HCT116 (cell line): ENCODE measurements around the gene C11orf91. TPM values are rescaled to one million over a fixed set of nuclear protein-coding genes. Genes with fewer than 3 reads are reported as not detected.

ENCODE experiments used
- ATAC-seq: fragments of 200-7000 bp; cut with Tn5 transposase; 2 replicates; pipeline ENCODE4 v1.9.1; 2020; ENCODE audit warnings: mild to moderate bottlenecking, moderate library complexity
- BruUV-seq: library from RNA; stranded (reverse); fragments of 400-500 nt; replicated peaks from 2 replicates; lab custom pipeline; 2021; lab: Mats Ljungman, UMichigan
- CTCF ChIA-PET: fragments of 300-600 bp; sonication (Branson Sonifier 250); formaldehyde crosslinking; loops from one replicate; lab custom pipeline; 2021; ENCODE audit warnings: antibody characterized with exemption; lab: Charles Lee
- POLR2A ChIA-PET: fragments of 300-600, 350-600 bp; sonication (Branson Sonifier 250); formaldehyde crosslinking; loops from one replicate; lab custom pipeline; 2021; ENCODE audit warnings: antibody characterized with exemption; lab: Charles Lee
- RAD21 ChIA-PET, 2 experiments: fragments of 300-600 bp; sonication (Branson Sonifier 250); formaldehyde crosslinking; loops; one replicate each; lab custom pipeline; 2023; ENCODE audit warnings: low total read pairs in 2 of 2; ENCODE audit not compliant: uncharacterized antibody in 2 of 2, unreplicated experiment in 2 of 2, low non-redundant PET in 1 of 2; lab: Charles Lee
- DNase-seq: peaks from one replicate; pipeline ENCODE4 v3.0.0-alpha.2; 2010; ENCODE audit warnings: low read depth, low spot score
- H2AFZ ChIP-seq: fragments of 200-600 bp; shearing (Covaris generic), sonication (generic); 2 replicates; pipeline ENCODE4 v1.6.1; 2017; ENCODE audit warnings: low read depth, mixed run types, mixed read lengths, antibody characterized with exemption, low read length; ENCODE audit not compliant: poor library complexity, severe bottlenecking
- H3K27ac ChIP-seq: 2 replicates; pipeline ENCODE4 v1.5.1; 2012; ENCODE audit warnings: low read depth, low read length
- H3K27me3 ChIP-seq: fragments of 200-600 bp; sonication (generic); 2 replicates; pipeline ENCODE4 v1.6.1; 2016; ENCODE audit warnings: mixed run types, low read length, mixed read lengths; ENCODE audit not compliant: insufficient read depth
- H3K36me3 ChIP-seq, 2 experiments: fragments of 200-500 bp in 1 of 2; fragments of 200-600 bp in 1 of 2; sonication (Bioruptor generic) in 1 of 2; sonication (generic) in 1 of 2; 2 replicates each; pipeline versions ENCODE4 v1.5.1 to v1.6.1; 2014 to 2016; ENCODE audit warnings: low read length in 2 of 2, inconsistent platforms in 1 of 2, mixed read lengths in 1 of 2, mixed run types in 1 of 2; ENCODE audit not compliant: insufficient read depth in 2 of 2, control insufficient read depth in 1 of 2
- H3K4me1 ChIP-seq, 2 experiments: fragments of 200-600 bp in 1 of 2; sonication (generic) in 1 of 2; 2 replicates each; pipeline versions ENCODE4 v1.5.1 to v1.6.1; 2012 to 2017; ENCODE audit warnings: low read length in 2 of 2, inconsistent platforms in 1 of 2, mild to moderate bottlenecking in 1 of 2, mixed read lengths in 1 of 2, mixed run types in 1 of 2, moderate library complexity in 1 of 2; ENCODE audit not compliant: insufficient read depth in 2 of 2, control insufficient read depth in 1 of 2
- H3K4me2 ChIP-seq: fragments of 200-600 bp; sonication (generic); 2 replicates; pipeline ENCODE4 v1.6.1; 2017; ENCODE audit warnings: mixed run types, low read length, mixed read lengths
- H3K4me3 ChIP-seq, 2 experiments: fragments of 200-600 bp in 1 of 2; sonication (generic) in 1 of 2; replicated peaks in 1 of 2; 2 replicates each; pipeline ENCODE4 v1.5.1; 2011 to 2016; ENCODE audit warnings: low read length in 2 of 2, control low read depth in 1 of 2, low read depth in 1 of 2, mild to moderate bottlenecking in 1 of 2, mixed read lengths in 1 of 2, mixed run types in 1 of 2
- H3K79me2 ChIP-seq: fragments of 200-600 bp; sonication (generic); 2 replicates; pipeline ENCODE4 v1.6.1; 2017; ENCODE audit warnings: mild to moderate bottlenecking, mixed run types, low read length, moderate library complexity, mixed read lengths; ENCODE audit not compliant: insufficient read depth
- H3K9ac ChIP-seq: fragments of 200-600 bp; sonication (generic); 2 replicates; pipeline ENCODE4 v1.6.1; 2016; ENCODE audit warnings: low read length, mixed read lengths
- H3K9me2 ChIP-seq: fragments of 200-600 bp; sonication (generic), shearing (Covaris generic); 2 replicates; pipeline ENCODE4 v1.6.1; 2017; ENCODE audit warnings: mixed run types, mild to moderate bottlenecking, moderate library complexity; ENCODE audit not compliant: insufficient read depth
- H3K9me3 ChIP-seq, 2 experiments: fragments of 200-500 bp in 1 of 2; fragments of 200-600 bp in 1 of 2; sonication (Bioruptor generic) in 1 of 2; sonication (generic) in 1 of 2; 2 replicates each; pipeline ENCODE4 v1.6.1; 2014 to 2017; ENCODE audit warnings: low read length in 2 of 2, mixed read lengths in 2 of 2, inconsistent platforms in 1 of 2, low read depth in 1 of 2, mild to moderate bottlenecking in 1 of 2, mixed run types in 1 of 2, moderate library complexity in 1 of 2; ENCODE audit not compliant: control insufficient read depth in 1 of 2, insufficient read depth in 1 of 2
- H4K20me1 ChIP-seq: fragments of 200-600 bp; sonication (generic), shearing (Covaris generic); 2 replicates; pipeline ENCODE4 v1.6.1; 2017; ENCODE audit warnings: mixed run types, mild to moderate bottlenecking, moderate library complexity; ENCODE audit not compliant: insufficient read depth
- ATF3 ChIP-seq: IDR thresholded peaks from 2 replicates; pipeline ENCODE4 v1.6.1; 2012
- CBX3 ChIP-seq: IDR thresholded peaks from 2 replicates; pipeline ENCODE4 v1.6.1; 2012; ENCODE audit warnings: low read depth
- CTCF ChIP-seq, 3 experiments: fragments of 200-600 bp in 1 of 3; sonication (generic) in 1 of 3; IDR thresholded peaks in 2 of 3; conservative IDR thresholded peaks in 1 of 3; 2 replicates each; pipeline ENCODE4 v1.5.1; 2012 to 2017; ENCODE audit warnings: low read depth in 2 of 3, low read length in 2 of 3, antibody characterized with exemption in 1 of 3, borderline replicate concordance in 1 of 3, control low read depth in 1 of 3, mild to moderate bottlenecking in 1 of 3, mixed read lengths in 1 of 3, mixed run types in 1 of 3, moderate library complexity in 1 of 3; ENCODE audit not compliant: insufficient read depth in 1 of 3
- EGR1 ChIP-seq: IDR thresholded peaks from 2 replicates; pipeline ENCODE4 v1.6.1; 2012; ENCODE audit warnings: low read depth
- EZH2 ChIP-seq: fragments of 200-600 bp; sonication (generic); IDR thresholded peaks from 2 replicates; pipeline ENCODE4 v1.6.1; 2017; ENCODE audit warnings: antibody characterized with exemption, mixed run types
- FOSL1 ChIP-seq: IDR thresholded peaks from 2 replicates; pipeline ENCODE4 v1.6.1; 2012; ENCODE audit warnings: low read depth
- JUND ChIP-seq: IDR thresholded peaks from 2 replicates; pipeline ENCODE4 v1.6.1; 2012
- MAX ChIP-seq: IDR thresholded peaks from 2 replicates; pipeline ENCODE4 v1.6.1; 2012
- REST ChIP-seq: IDR thresholded peaks from 2 replicates; pipeline ENCODE4 v1.6.1; 2012; ENCODE audit warnings: low read depth
- YY1 ChIP-seq: IDR thresholded peaks from 2 replicates; pipeline ENCODE4 v1.6.1; 2011; ENCODE audit warnings: low read length, low read depth, moderate library complexity, mild to moderate bottlenecking; ENCODE audit not compliant: insufficient replicate concordance; ENCODE audit errors: extremely low read depth
- ZBTB33 ChIP-seq: IDR thresholded peaks from 2 replicates; pipeline ENCODE4 v1.6.1; 2011; ENCODE audit warnings: mild to moderate bottlenecking, low read length, moderate library complexity; ENCODE audit not compliant: insufficient replicate concordance; ENCODE audit errors: extremely low read depth
- ZFX ChIP-seq: fragments of 450-650 bp; IDR thresholded peaks from 2 replicates; pipeline ENCODE4 v1.6.1; 2017
- ZNF274 ChIP-seq: fragments of 200-500 bp; sonication (Bioruptor generic); IDR thresholded peaks from 2 replicates; pipeline ENCODE4 v1.6.1; 2014; ENCODE audit warnings: mild to moderate bottlenecking, low read depth, low read length, inconsistent platforms
- intact Hi-C: fragments of 100-400 bp; cut with micrococcal nuclease; formaldehyde crosslinking; loops from 2 replicates; pipeline ENCODE4 v1.10.0; 2022
- total RNA-seq: library from RNA; stranded (reverse); gene quantifications from one replicate; pipeline ENCODE4 v1.2.1, GENCODE V29; 2021; ENCODE audit not compliant: unreplicated experiment

The C11orf91 gene
- total RNA-seq, 1 experiment from 2014 or later: 0.54 TPM

- Histone ChIP-seq H4K20me1 (peaks cover 5% of the 10 kb centered on the region; the same call in 1 of the 2 replicates), H3K9ac (peak overlapping the region; percentile 52), H3K4me3 (peak overlapping the region in 1 of 2 experiments; percentile 6; a peak in 1 of 4 replicates), H3K9me3 (no peaks in the 10 kb centered on the region), H3K9me2 (no peaks in the 10 kb centered on the region), H3K36me3 (peaks cover 5% of the 10 kb centered on the region in 2 experiments; a peak in 2 of 4 replicates), H3K27me3 (no peaks in the 10 kb centered on the region), H3K79me2 (peaks cover 80% of the 10 kb centered on the region), H3K4me1 (peaks cover 30 to 46% of the 10 kb centered on the region in 2 experiments), H2AFZ (no peak overlapping the region), H3K27ac (peak overlapping the region; percentile 65), H3K4me2 (peak overlapping the region; percentile 70)
- ChIA-PET CTCF (interaction anchor here (0.6 to 1.8 kb wide), 4 partner anchors 8 to 559 kb away, joined by 3 to 9 read pairs (median 4); no protein-coding TSS in a partner anchor), POLR2A (interaction anchor here (0.9 to 2.4 kb wide), 2 partner anchors 9 to 12 kb away, joined by 3 to 8 read pairs; partner anchors contain the start of gene CD59), RAD21 (interaction anchor here in 1 of 2 experiments (1.6 kb wide), 1 partner anchor 12 kb away, joined by 6 read pairs; the partner anchor contains the start of gene CD59)
- peak; percentile 20; the same call in 1 of the 2 replicates for ATAC-seq
- DNase-seq: no peak
- intact Hi-C loops: no loop called here
- no TSS peak for BruUV-seq
- no peak for TF ChIP-seq ZNF274
- TF ChIP-seq ZFX: no peak
- no peak for TF ChIP-seq REST
- TF ChIP-seq JUND: no peak
- TF ChIP-seq FOSL1: no peak
- no peak for TF ChIP-seq EZH2
- no peak for TF ChIP-seq ATF3
- no peak for TF ChIP-seq MAX
- no peak for TF ChIP-seq CTCF (IDR thresholded peaks at IDR 0.05 in 2 of 3, conservative IDR thresholded peaks at IDR 0.05 in 1 of 3; ENCODE audit: borderline replicate concordance in 1 of 3, insufficient read depth in 1 of 3, low read depth in 2 of 3, low read length in 2 of 3)
- TF ChIP-seq EGR1: no peak
- no peak for TF ChIP-seq ZBTB33
- TF ChIP-seq CBX3: no peak
- TF ChIP-seq YY1: no peak
Measured at GRCh38 chr11:33724644-33725035, 24.0 kb upstream of the C11orf91 start.
